ENCODE data around the gene NT5DC3.
A peak's percentile ranks its signal among the peaks of the same experiment; 100 is the strongest.

DNA sequence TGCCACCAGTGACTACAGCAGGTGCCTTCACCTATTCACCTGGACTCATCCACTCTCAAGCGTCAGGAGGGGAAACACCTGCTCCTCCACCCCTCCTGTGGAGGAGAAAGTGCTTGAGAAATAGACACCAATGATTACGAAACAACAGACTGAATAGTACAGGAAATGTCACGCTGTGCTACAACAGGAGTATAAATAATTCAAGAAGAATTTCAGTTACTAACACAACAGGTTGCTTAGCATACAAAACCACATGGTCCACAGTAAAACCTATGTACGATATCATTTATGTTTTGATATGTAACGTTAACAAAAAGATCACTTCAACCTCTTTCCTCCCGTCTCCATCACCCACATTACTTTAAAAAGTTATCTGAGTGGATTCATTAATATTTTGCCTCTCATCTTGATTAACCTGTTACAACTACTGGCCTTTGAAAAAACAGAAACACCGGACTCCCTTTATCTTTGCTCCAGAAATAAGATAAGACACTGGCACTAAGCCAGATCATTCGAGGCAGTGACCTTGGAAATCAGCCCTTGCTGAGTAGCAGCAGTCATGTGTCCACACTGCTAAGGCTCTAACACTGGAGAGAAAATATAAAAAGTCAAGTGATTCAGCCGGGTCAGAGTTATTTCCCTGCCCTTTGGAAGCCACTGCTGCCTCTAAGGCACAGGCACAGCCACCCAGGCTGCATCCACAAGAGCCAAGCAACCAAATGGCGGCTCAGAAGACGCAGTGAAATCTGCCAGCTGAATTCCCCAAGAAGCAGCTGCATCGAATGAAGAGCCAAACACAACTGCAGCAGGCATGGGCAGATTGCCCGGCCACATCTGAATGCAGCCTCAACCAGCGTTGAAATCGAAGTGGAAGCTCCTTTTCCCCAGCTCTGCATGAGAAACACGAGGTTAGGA is 40.9 kb downstream of the NT5DC3 start:
- no peak for TF ChIP-seq POLR2A (IDR thresholded peaks at IDR 0.05)
- TF ChIP-seq CTCF (IDR thresholded peaks at IDR 0.05) = no peak
- peak; percentile 88 for TF ChIP-seq POLR2AphosphoS5 (IDR thresholded peaks at IDR 0.05)
